ENCODE measurements around the gene INPP4B. TPM values are rescaled to one million over a fixed set of nuclear protein-coding genes. Genes with fewer than 3 reads are reported as not detected.
A peak's percentile ranks its signal among the peaks of the same experiment; 100 is the strongest.

The INPP4B gene
- total RNA-seq, 4 donors from 2014 or later, result 38.9 to 48.7 (median 44.2) TPM

- Histone ChIP-seq H3K27ac (no peak overlapping the region), H3K4me1 (peaks cover 0 to 13% (median 4%) of the 10 kb centered on the region in 4 donors), H3K4me3 (no peak overlapping the region), H3K27me3 (no peaks in the 10 kb centered on the region), H3K9me3 (no peaks in the 10 kb centered on the region), H3K36me3 (no peaks in the 10 kb centered on the region)
- no peak for TF ChIP-seq POLR2A (IDR thresholded peaks at IDR 0.05)
- TF ChIP-seq CTCF (IDR thresholded peaks at IDR 0.05), result no peak
- DNase-seq, result no peak
Observed at GRCh38 chr4:142316913-142317312, 529.2 kb downstream of the INPP4B start.

- no peak overlapping the region for H3K27ac ChIP-seq
- peaks cover 0 to 13% (median 4%) of the 10 kb centered on the region in 4 donors for H3K4me1 ChIP-seq
- no peaks in the 10 kb centered on the region for H3K9me3 ChIP-seq
- no peak overlapping the region for H3K4me3 ChIP-seq
- TF ChIP-seq POLR2A (IDR thresholded peaks at IDR 0.05), result no peak
- TF ChIP-seq CTCF (IDR thresholded peaks at IDR 0.05), result no peak
- H3K36me3 ChIP-seq, result no peaks in the 10 kb centered on the region
- no peak for DNase-seq
- no peaks in the 10 kb centered on the region for H3K27me3 ChIP-seq
Observed at GRCh38 chr4:142316025-142316424, 530.1 kb downstream of the INPP4B start.

- DNase-seq, result peak in 1 of 3 donors; percentile 73
- Histone ChIP-seq H3K4me3 (peak overlapping the region in 2 of 4 donors; percentile 23 to 37), H3K4me1 (peaks cover 0 to 13% (median 4%) of the 10 kb centered on the region in 4 donors), H3K36me3 (no peaks in the 10 kb centered on the region), H3K27ac (peak overlapping the region in 2 of 4 donors; percentile 74 to 77), H3K27me3 (no peaks in the 10 kb centered on the region), H3K9me3 (no peaks in the 10 kb centered on the region)
- TF ChIP-seq CTCF (IDR thresholded peaks at IDR 0.05) (no peak), POLR2A (IDR thresholded peaks at IDR 0.05) (no peak)
Observed at GRCh38 chr4:142314686-142315085, 531.4 kb downstream of the INPP4B start.

- Histone ChIP-seq H3K4me1 (peaks cover 0 to 13% (median 4%) of the 10 kb centered on the region in 4 donors), H3K27me3 (no peaks in the 10 kb centered on the region), H3K4me3 (peak overlapping the region in 2 of 4 donors; percentile 23 to 37), H3K27ac (peak overlapping the region in 3 of 4 donors; percentile 39 to 77 (median 74)), H3K36me3 (no peaks in the 10 kb centered on the region), H3K9me3 (no peaks in the 10 kb centered on the region)
- peak in 1 of 3 donors; percentile 58 for DNase-seq
- no peak for TF ChIP-seq CTCF (IDR thresholded peaks at IDR 0.05)
- TF ChIP-seq POLR2A (IDR thresholded peaks at IDR 0.05), result no peak
Observed at GRCh38 chr4:142314247-142314646, 531.9 kb downstream of the INPP4B start.

- Histone ChIP-seq H3K36me3 (no peaks in the 10 kb centered on the region), H3K27ac (no peak overlapping the region), H3K27me3 (no peaks in the 10 kb centered on the region), H3K9me3 (no peaks in the 10 kb centered on the region), H3K4me1 (peaks cover 0 to 17% (median 4%) of the 10 kb centered on the region in 4 donors), H3K4me3 (no peak overlapping the region)
- DNase-seq, result no peak
- TF ChIP-seq POLR2A (IDR thresholded peaks at IDR 0.05), result no peak
- no peak for TF ChIP-seq CTCF (IDR thresholded peaks at IDR 0.05)
Observed at GRCh38 chr4:142312391-142312790, 533.7 kb downstream of the INPP4B start.

GRCh38 chr4:142311916-142312315, 534.2 kb downstream of the INPP4B start:
- Histone ChIP-seq H3K27ac (no peak overlapping the region), H3K27me3 (no peaks in the 10 kb centered on the region), H3K36me3 (no peaks in the 10 kb centered on the region), H3K9me3 (no peaks in the 10 kb centered on the region), H3K4me1 (peaks cover 0 to 17% (median 4%) of the 10 kb centered on the region in 4 donors), H3K4me3 (no peak overlapping the region)
- TF ChIP-seq CTCF (IDR thresholded peaks at IDR 0.05), result no peak
- no peak for TF ChIP-seq POLR2A (IDR thresholded peaks at IDR 0.05)
- no peak for DNase-seq

All from Peyer's patch (tissue), 4 donors.